Trophoblast cell (in vitro differentiated cells and primary cell): Measurements from ENCODE around the gene MYT1.
A peak's percentile ranks its signal among the peaks of the same experiment; 100 is the strongest.

Experiments used
- DNase-seq, 2 donors: peaks; one replicate each; pipeline ENCODE4 v3.0.0-alpha.2; 2016
- H2AFZ ChIP-seq: 2 replicates; pipeline ENCODE4 v1.6.1; 2013; ENCODE audit warnings: low read length, moderate library complexity, mild to moderate bottlenecking; ENCODE audit not compliant: insufficient read depth, poor library complexity
- H2AK5ac ChIP-seq: 2 replicates; pipeline ENCODE4 v1.6.1; 2013; ENCODE audit warnings: mild to moderate bottlenecking, low read length
- H2BK120ac ChIP-seq: 2 replicates; pipeline ENCODE4 v1.6.1; 2013; ENCODE audit warnings: low read length, mild to moderate bottlenecking, moderate library complexity; ENCODE audit not compliant: insufficient read depth, poor library complexity
- H2BK12ac ChIP-seq: 2 replicates; pipeline ENCODE4 v1.6.1; 2013; ENCODE audit warnings: mild to moderate bottlenecking, low read length, moderate library complexity
- H2BK5ac ChIP-seq: 2 replicates; pipeline ENCODE4 v1.6.1; 2013; ENCODE audit warnings: low read length, low read depth, moderate library complexity, mild to moderate bottlenecking; ENCODE audit not compliant: poor library complexity
- H3K14ac ChIP-seq: 2 replicates; pipeline ENCODE4 v1.6.1; 2013; ENCODE audit warnings: mild to moderate bottlenecking, low read length
- H3K18ac ChIP-seq: 2 replicates; pipeline ENCODE4 v1.6.1; 2013; ENCODE audit warnings: mild to moderate bottlenecking, low read length
- H3K23ac ChIP-seq: 2 replicates; pipeline ENCODE4 v1.6.1; 2013; ENCODE audit warnings: low read length
- H3K27ac ChIP-seq: 2 replicates; pipeline ENCODE4 v1.5.1; 2013; ENCODE audit warnings: low read depth, mild to moderate bottlenecking, inconsistent platforms, low read length, moderate library complexity
- H3K27me3 ChIP-seq: 2 replicates; pipeline ENCODE4 v1.6.1; 2013; ENCODE audit warnings: inconsistent platforms, mild to moderate bottlenecking, low read length, moderate library complexity; ENCODE audit not compliant: insufficient read depth
- H3K36me3 ChIP-seq, 2 experiments: 1 replicate in 1 of 2; 2 replicates in 1 of 2; pipeline ENCODE4 v1.6.1; 2013; ENCODE audit warnings: low read length in 2 of 2, mild to moderate bottlenecking in 2 of 2, moderate library complexity in 1 of 2; ENCODE audit not compliant: insufficient read depth in 2 of 2, control insufficient read depth in 1 of 2
- H3K4ac ChIP-seq: 2 replicates; pipeline ENCODE4 v1.6.1; 2013; ENCODE audit warnings: low read depth, mild to moderate bottlenecking, low read length, moderate library complexity
- H3K4me1 ChIP-seq, 2 experiments: 1 replicate in 1 of 2; 2 replicates in 1 of 2; pipeline ENCODE4 v1.6.1; 2013; ENCODE audit warnings: low read length in 2 of 2, mild to moderate bottlenecking in 2 of 2, moderate library complexity in 1 of 2; ENCODE audit not compliant: insufficient read depth in 2 of 2, control insufficient read depth in 1 of 2
- H3K4me2 ChIP-seq: 2 replicates; pipeline ENCODE4 v1.6.1; 2013; ENCODE audit warnings: inconsistent platforms, mild to moderate bottlenecking, low read length, moderate library complexity
- H3K4me3 ChIP-seq: 2 replicates; pipeline ENCODE4 v1.5.1; 2013; ENCODE audit warnings: mild to moderate bottlenecking, low read depth, low read length, inconsistent platforms
- H3K79me1 ChIP-seq: one replicate; pipeline ENCODE4 v1.6.1; 2013; ENCODE audit warnings: low read length
- H3K79me2 ChIP-seq: 2 replicates; pipeline ENCODE4 v1.6.1; 2013; ENCODE audit warnings: low read length, mild to moderate bottlenecking; ENCODE audit not compliant: control insufficient read depth, insufficient read depth, poor library complexity
- H3K9ac ChIP-seq: 2 replicates; pipeline ENCODE4 v1.6.1; 2013; ENCODE audit warnings: mild to moderate bottlenecking, low read length
- H3K9me3 ChIP-seq: 2 replicates; pipeline ENCODE4 v1.6.1; 2013; ENCODE audit warnings: low read depth, mild to moderate bottlenecking, control low read depth, inconsistent platforms, low read length; ENCODE audit not compliant: insufficient read depth
- H4K12ac ChIP-seq: 2 replicates; pipeline ENCODE4 v1.6.1; 2013; ENCODE audit warnings: low read depth, mild to moderate bottlenecking, low read length, moderate library complexity
- H4K8ac ChIP-seq: 2 replicates; pipeline ENCODE4 v1.6.1; 2013; ENCODE audit warnings: low read depth, mild to moderate bottlenecking, low read length, moderate library complexity
- H4K91ac ChIP-seq: one replicate; pipeline ENCODE4 v1.6.1; 2013; ENCODE audit warnings: low read depth, mild to moderate bottlenecking, low read length, moderate library complexity
- WGBS: extraction: QIAGEN DNeasy Blood & Tissue Kit; methylation state at CpG from one replicate; pipeline ENCODE4 v1.1.7; 2013; ENCODE audit warnings: missing lambda C conversion rate; ENCODE audit not compliant: insufficient read length, insufficient coverage; ENCODE audit errors: extremely low coverage; 5-methylcytosine and 5-hydroxymethylcytosine counted together

Gene MYT1

GRCh38 chr20:64181391-64181790, 17.1 kb downstream of the MYT1 start:
- Histone ChIP-seq H3K79me2 (no peaks in the 10 kb centered on the region), H4K12ac (no peak overlapping the region), H3K14ac (no peak overlapping the region), H2BK5ac (no peak overlapping the region), H3K9ac (no peak overlapping the region), H3K4me3 (no peak overlapping the region), H2AFZ (no peak overlapping the region), H3K9me3 (peaks cover 22% of the 10 kb centered on the region), H3K4me1 (no peaks in the 10 kb centered on the region), H3K79me1 (no peaks in the 10 kb centered on the region), H3K36me3 (no peaks in the 10 kb centered on the region), H2BK12ac (no peak overlapping the region), H3K4me2 (no peak overlapping the region), H3K27me3 (peaks cover 3% of the 10 kb centered on the region), H3K27ac (no peak overlapping the region), H3K18ac (no peak overlapping the region), H2BK120ac (no peak overlapping the region), H2AK5ac (no peak overlapping the region), H4K8ac (no peak overlapping the region), H4K91ac (no peak overlapping the region), H3K23ac (no peak overlapping the region), H3K4ac (no peak overlapping the region)
- no peak for DNase-seq
- no CpG with 5 or more reads among the region's 5 CpGs for WGBS

DNA sequence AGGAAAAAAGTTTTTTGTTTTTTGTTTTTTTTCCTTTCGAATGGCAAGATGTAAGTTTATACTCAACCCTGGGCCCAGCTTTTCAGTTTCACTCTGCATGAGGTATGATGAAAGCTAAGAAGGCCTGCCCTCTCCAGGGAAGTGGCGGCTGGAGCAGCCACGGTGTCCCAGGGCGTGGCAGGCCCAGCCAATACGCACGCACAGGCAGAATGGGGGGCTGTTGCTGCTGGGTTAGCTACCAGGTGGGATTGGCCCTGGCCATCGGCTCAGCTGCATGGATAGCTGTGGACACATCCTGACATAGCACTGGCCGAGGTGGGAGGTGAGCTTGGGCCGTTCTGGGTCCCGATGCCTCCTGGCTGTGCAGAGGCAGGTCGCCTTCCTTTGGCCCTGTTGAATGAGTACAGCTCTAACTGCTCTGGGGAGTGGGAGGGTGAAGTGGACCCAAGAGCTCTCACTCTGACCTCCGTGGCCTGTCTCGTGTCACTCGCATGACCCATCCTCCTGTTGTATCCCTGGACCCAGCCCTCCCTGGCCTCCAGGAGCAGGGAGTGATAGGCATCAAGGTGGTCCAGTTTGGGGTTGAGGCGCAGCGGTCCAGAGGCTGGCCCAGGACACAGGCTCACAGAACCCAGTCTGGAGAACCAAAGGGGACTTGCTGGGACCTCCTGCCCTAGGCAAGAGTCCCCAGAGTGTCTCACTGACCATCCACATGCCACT, 18.1 kb downstream of the MYT1 start:
- Histone ChIP-seq H2BK5ac (no peak overlapping the region), H3K27ac (no peak overlapping the region), H3K9me3 (peaks cover 23% of the 10 kb centered on the region), H2BK120ac (no peak overlapping the region), H4K91ac (no peak overlapping the region), H3K79me1 (no peaks in the 10 kb centered on the region), H3K14ac (no peak overlapping the region), H3K4me3 (no peak overlapping the region), H3K36me3 (no peaks in the 10 kb centered on the region), H4K12ac (no peak overlapping the region), H2AFZ (no peak overlapping the region), H3K79me2 (no peaks in the 10 kb centered on the region), H3K23ac (no peak overlapping the region), H3K27me3 (no peaks in the 10 kb centered on the region), H4K8ac (no peak overlapping the region), H3K4ac (no peak overlapping the region), H3K18ac (no peak overlapping the region), H3K4me2 (no peak overlapping the region), H3K4me1 (no peaks in the 10 kb centered on the region), H2AK5ac (no peak overlapping the region), H2BK12ac (no peak overlapping the region), H3K9ac (no peak overlapping the region)
- no peak for DNase-seq
- WGBS, result no CpG with 5 or more reads among the region's 16 CpGs

- no peak overlapping the region for H4K12ac ChIP-seq
- H3K27me3 ChIP-seq, result no peaks in the 10 kb centered on the region
- H3K4me1 ChIP-seq, result no peaks in the 10 kb centered on the region
- H3K4ac ChIP-seq, result no peak overlapping the region
- H3K18ac ChIP-seq, result no peak overlapping the region
- H3K27ac ChIP-seq, result no peak overlapping the region
- no peak for DNase-seq
- H2BK120ac ChIP-seq, result no peak overlapping the region
- no CpG with 5 or more reads among the region's 2 CpGs for WGBS
- H3K4me2 ChIP-seq, result no peak overlapping the region
- H3K79me2 ChIP-seq, result no peaks in the 10 kb centered on the region
- no peak overlapping the region for H2AK5ac ChIP-seq
- peaks cover 20% of the 10 kb centered on the region for H3K9me3 ChIP-seq
- H3K9ac ChIP-seq, result no peak overlapping the region
- no peak overlapping the region for H3K23ac ChIP-seq
- no peak overlapping the region for H3K4me3 ChIP-seq
- no peaks in the 10 kb centered on the region for H3K36me3 ChIP-seq
- H3K79me1 ChIP-seq, result no peaks in the 10 kb centered on the region
- no peak overlapping the region for H3K14ac ChIP-seq
- H2BK5ac ChIP-seq, result no peak overlapping the region
- no peak overlapping the region for H4K91ac ChIP-seq
- no peak overlapping the region for H4K8ac ChIP-seq
- no peak overlapping the region for H2AFZ ChIP-seq
- H2BK12ac ChIP-seq, result no peak overlapping the region
Observed at GRCh38 chr20:64183313-64183712, 19.1 kb downstream of the MYT1 start.

DNA sequence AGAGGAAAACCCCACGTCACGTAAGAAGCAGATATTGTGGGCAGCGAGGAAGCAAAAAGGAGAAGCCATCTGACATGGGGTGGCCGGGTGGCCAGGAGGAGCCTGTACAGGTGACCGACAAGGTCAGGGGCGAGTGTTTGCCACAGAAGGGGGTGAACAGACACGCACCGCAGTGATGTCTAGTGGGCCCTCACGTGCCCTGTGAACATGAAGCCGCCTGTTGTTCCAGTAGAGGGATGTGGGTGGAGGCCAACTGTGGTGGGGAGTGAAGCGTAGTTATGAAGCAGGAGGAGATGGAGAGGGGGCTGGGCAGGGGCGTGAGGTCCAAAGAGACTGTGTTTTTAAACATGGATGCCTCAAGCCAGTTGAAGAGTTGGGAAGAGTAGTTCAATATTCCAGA, 20.5 kb downstream of the MYT1 start:
- H3K9me3 ChIP-seq, result peaks cover 14% of the 10 kb centered on the region
- no peak overlapping the region for H2BK120ac ChIP-seq
- H4K8ac ChIP-seq, result no peak overlapping the region
- no peak overlapping the region for H3K9ac ChIP-seq
- no peak overlapping the region for H2BK5ac ChIP-seq
- no peak overlapping the region for H2AK5ac ChIP-seq
- no peak for DNase-seq
- H3K4me2 ChIP-seq, result no peak overlapping the region
- H3K4ac ChIP-seq, result no peak overlapping the region
- no peak overlapping the region for H3K18ac ChIP-seq
- no peak overlapping the region for H2AFZ ChIP-seq
- H3K79me1 ChIP-seq, result no peaks in the 10 kb centered on the region
- no CpG with 5 or more reads among the region's 12 CpGs for WGBS
- H3K36me3 ChIP-seq, result no peaks in the 10 kb centered on the region
- H3K23ac ChIP-seq, result no peak overlapping the region
- H4K91ac ChIP-seq, result no peak overlapping the region
- peaks cover 0 to 2% of the 10 kb centered on the region in 2 experiments for H3K4me1 ChIP-seq
- no peak overlapping the region for H2BK12ac ChIP-seq
- no peak overlapping the region for H4K12ac ChIP-seq
- H3K27me3 ChIP-seq, result no peaks in the 10 kb centered on the region
- no peaks in the 10 kb centered on the region for H3K79me2 ChIP-seq
- no peak overlapping the region for H3K27ac ChIP-seq
- no peak overlapping the region for H3K14ac ChIP-seq
- peak overlapping the region; percentile 49 for H3K4me3 ChIP-seq
